ENCODE data around the gene DAB2IP.

DAB2IP gene

GRCh38 chr9:121707477-121708424, 56.3 kb downstream of the DAB2IP start:
- DNase-seq: no peak

GRCh38 chr9:121708768-121709488, 57.5 kb downstream of the DAB2IP start:
- no peak for DNase-seq

GRCh38 chr9:121709798-121710197, 58.4 kb downstream of the DAB2IP start:
- no peak for DNase-seq

- DNase-seq: no peak
These were observed 59.8 kb downstream of the DAB2IP start for GRCh38 chr9:121711281-121711680.

- DNase-seq: no peak
These were observed 60.4 kb downstream of the DAB2IP start for GRCh38 chr9:121711797-121712196.

GRCh38 chr9:121713400-121714070, 62.1 kb downstream of the DAB2IP start:
- no peak for DNase-seq

GRCh38 chr9:121714075-121714705, 62.8 kb downstream of the DAB2IP start:
- no peak for DNase-seq

- DNase-seq: no peak
These were observed 63.4 kb downstream of the DAB2IP start for GRCh38 chr9:121714873-121715272.

GRCh38 chr9:121717141-121717991, 65.9 kb downstream of the DAB2IP start:
- DNase-seq: no peak

GRCh38 chr9:121718084-121718483, 66.7 kb downstream of the DAB2IP start:
- DNase-seq: no peak

- no peak for DNase-seq
These were observed 67.1 kb downstream of the DAB2IP start for GRCh38 chr9:121718501-121718900.

- no peak for DNase-seq
These were observed 69.0 kb downstream of the DAB2IP start for GRCh38 chr9:121720311-121721057.

- no peak for DNase-seq
These were observed 69.6 kb downstream of the DAB2IP start for GRCh38 chr9:121721058-121721350.

GRCh38 chr9:121721770-121722169, 70.3 kb downstream of the DAB2IP start:
- no peak for DNase-seq

GRCh38 chr9:121725008-121725775, 73.8 kb downstream of the DAB2IP start:
- no peak for DNase-seq

GRCh38 chr9:121727295-121728020, 76.0 kb downstream of the DAB2IP start:
- DNase-seq: no peak

GRCh38 chr9:121728916-121729315, 77.5 kb downstream of the DAB2IP start:
- DNase-seq: no peak

- no peak for DNase-seq
These were observed 78.5 kb downstream of the DAB2IP start for GRCh38 chr9:121729769-121730562.

- no peak for DNase-seq
These were observed 79.7 kb downstream of the DAB2IP start for GRCh38 chr9:121731090-121731489.
